NCI-H187 (cell line): ENCODE results near the gene ACACA.
A peak's percentile ranks its signal among the peaks of the same experiment; 100 is the strongest.

Experiments
- DNase-seq, 2 experiments: peaks; one replicate each; lab custom pipeline; 2025; lab: John Stamatoyannopoulos, UW

The ACACA gene

DNA sequence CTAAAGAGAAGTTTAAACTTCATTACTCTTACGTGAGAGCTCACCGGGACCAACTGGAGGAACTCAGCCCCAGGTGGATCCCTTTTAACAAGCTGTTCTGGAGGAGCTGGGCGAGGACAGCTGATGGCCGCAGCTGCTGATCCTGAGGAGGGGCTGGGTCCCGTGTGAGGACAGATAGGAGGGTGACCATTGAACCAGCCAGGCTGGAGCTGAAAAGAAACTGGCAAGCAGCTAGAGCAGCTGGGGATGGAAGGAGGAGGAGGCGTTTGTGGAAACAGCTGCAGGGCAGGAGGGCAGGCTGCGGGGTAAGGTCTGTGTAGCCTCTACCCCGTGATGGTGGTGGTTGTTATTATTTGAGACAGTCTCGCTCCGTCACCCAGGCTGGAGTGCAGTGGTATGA, 338.4 kb downstream of the ACACA start:
- DNase-seq: no peak

DNA sequence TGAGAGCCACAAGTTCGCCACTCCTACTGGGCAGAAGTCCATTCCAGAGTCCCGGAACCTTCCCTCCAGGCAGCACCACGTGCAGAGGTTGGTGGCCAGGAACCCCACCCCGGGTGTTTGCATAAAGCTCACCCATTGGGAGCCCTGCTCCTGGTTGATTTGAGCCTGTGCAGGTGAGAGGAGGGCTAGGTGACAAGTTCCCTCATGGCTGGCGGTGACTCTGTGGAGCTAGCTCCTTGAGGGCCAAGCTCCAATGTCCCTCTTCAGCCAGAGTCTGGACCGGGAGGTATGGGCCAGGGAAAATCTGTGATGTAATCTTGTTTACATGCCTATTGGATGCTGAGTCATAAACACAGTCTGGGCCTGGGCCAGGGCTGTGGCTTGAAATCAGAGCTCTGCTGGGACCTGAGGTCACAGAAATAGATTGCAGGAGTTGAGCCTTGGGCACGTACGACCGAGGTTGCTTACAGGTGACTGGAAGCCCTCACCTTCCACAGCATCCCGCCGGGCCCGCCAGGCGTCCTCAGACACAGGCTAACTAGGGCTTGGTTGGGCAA, 339.0 kb downstream of the ACACA start:
- DNase-seq: no peak

DNA sequence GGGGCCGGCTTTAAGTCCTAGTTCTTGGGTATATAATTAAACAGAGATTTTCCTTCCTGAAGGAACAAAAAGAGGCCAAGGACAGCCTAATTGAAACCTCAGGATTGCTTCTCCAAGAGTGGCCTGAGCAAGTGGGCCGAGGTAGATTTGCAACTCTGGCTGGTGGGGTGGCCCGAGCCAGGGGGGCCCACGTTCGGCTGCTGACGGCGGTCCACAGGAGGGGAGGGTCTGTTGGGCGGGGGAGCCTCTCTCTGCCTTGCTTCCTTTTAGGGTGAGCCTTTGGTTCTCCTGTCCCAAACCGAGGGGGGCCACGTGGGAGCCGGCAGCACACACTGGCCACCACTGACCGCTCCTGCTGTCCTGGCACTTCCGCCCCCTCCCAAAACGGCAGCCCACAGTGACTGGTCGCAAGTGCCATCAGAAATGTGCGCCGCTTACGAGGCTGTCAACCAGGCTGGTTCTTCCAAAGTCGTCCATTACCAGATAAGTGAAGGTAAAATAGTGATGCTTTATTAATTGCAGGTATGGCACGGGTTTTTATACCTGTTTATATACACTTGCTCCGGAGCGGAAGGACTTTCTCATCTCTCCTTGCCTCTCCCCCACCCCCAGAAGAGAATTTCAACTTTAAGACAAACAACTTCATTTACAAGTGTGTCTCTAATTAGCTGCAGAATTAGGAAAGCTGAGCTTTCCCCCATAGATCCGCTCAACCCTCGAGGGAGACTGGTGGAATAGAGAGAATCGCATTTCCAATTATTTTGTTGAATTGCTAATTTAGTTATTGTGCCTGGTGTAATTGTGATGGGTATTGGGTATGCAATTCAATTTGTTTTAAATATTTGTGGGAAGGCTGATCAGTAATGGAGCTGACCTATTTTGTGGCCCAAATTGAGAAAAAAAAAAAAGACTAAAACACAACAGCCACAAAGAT, 340.0 kb downstream of the ACACA start:
- DNase-seq: no peak

DNA sequence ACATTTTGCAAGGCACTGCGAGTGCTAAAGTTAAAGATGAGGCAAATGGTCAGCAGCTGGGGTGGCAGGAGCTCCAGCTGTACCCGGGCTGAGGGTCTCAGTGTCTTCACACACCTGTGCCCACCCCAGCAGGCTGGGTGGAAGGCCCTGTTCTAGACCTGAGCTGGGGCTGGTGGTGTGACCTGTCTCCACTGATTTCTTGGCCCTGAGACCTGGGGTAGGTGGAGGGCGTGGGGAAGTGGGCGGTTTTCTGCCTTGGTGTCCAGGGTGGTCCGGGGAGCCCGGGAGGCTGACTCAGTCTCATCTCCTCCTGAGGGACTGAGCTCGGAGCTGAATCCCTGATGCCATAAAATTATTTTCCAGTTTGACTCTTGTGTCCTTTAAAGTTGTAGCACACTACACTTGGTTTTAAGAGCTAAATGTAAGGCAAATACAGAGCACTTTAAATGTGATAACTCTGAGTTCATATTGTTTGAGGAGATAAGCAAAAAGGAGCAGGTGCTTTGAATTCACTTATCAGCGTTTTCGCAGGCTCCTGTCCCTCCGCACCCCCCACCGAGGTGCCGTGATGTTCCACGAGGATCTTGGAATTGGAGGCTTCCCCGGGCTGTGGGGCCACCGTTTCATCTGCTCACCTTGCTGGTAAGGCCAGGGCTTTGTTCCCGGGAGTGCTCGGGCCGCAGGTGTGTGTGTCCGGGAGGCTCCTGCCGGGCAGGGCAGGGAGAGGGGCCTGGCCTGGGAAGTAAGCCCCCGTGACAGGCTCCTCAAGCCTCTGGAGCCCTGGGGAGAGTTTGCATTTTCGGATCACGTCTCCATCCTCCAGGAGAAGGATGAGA, 340.9 kb downstream of the ACACA start:
- DNase-seq: no peak

DNA sequence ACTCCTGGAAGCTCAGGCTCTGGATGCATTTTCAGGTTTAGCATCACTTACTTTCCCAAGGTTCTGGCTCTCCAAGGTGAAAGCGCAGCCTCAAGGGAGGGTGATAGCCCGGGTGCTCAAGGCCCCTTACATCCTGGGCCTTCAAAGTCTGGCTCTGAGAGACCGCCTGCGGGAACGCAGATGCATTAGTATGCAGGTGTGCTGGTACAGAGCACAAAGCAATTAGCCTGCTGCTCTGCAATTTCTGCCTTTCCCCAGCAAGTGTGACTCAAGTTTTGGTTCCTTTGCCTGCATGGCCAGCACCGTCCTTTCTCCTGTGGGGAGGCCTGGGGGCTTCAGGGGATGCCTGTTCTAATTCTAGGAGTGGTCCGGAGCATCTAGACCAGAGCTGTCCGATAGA, 341.7 kb downstream of the ACACA start:
- DNase-seq: no peak

DNA sequence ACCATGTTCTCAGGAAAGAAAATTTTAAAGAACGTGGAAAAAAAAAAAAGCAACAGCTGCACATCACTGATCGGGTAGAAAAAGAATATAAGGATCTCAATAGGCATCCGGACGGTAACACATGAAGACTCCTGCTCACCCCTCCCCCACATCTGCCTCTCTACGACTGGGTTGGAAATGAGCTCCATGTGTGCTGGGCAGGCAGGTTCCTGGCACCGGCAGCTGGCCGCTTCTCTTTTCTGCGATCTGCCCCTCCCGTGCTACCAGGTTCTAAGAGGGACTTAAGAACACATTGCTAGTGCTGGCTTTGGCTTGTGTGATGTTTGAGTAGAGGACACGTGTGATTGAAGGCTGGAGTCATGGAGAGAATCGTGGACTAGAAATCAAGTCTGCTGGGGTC, 342.4 kb downstream of the ACACA start:
- no peak for DNase-seq

DNA sequence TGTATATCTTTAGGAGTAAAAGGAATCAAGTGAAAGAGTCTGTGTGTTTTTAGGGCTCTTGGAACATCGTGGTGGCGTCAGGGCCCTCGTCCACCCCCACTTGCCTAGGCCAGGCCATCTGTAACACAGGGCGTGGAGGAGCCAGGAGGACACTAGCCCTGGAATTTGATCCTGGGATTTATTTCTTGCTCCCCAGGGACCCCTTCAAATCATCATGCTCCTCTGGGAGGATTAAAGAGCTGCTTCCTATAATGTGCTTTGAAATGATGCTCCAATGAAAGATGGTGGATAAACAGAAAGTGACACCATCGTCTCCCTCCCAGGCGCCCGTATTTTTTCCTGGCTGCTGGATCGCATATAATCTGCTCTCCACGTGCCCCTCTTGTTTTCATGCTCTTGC, 344.6 kb downstream of the ACACA start:
- DNase-seq: peak in 1 of 2 experiments; percentile 31

DNA sequence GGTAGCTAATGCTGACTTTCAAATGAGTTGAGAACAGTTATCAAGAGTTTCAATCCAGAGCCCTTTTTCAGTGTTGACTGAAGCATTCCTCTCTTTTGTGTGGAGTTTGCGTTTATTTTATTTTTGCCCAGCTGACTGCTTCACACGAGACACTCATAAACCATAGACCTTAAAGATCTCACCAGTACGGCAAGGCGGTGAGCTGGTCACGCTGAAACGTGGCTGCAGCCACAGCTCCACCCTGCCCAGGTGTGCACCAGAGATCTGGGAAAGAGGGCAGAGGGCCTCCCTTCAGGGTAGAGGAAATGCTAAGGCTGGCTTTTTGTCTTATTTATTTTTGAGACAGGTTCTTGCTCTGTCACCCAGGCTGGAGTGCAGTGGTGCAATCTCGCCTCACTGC, 345.7 kb downstream of the ACACA start:
- DNase-seq: no peak

DNA sequence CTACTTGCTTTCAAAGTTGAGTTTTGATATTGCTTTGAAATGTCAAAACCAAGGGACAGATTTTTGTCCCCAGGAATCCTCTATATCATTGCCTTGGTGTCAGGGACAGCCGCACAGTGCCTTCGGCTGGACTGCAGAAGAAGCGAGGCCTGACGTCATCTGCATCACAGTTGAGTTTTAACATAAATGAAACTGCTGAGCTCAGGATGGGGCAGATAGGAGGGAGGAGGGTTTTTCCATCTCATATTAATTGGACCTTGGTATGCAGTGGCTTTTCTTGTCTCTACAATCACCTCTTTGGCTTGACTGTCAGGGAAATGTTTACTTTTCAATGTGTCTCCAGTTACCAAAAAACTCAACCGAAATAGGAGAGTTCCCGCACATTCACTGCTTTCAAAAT, 346.5 kb downstream of the ACACA start:
- DNase-seq: no peak

DNA sequence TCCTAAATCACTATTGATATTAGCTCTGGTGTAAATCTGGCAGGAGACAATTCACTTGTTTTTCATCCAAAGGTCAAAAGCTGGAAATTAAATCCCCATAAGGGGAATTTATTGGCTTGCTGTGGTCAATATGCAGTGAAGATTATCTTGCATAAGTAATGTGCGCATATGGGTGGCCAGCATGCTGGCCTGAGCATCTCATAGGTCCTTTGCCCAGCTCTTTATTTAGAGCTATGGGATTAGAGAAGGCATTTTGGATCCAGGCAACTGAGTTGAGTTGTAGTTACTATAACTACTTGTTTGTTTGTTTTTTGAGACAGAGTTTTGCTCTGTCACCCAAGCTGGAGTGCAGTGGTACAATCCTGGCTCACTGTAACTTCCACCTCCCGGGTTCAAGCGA, 347.1 kb downstream of the ACACA start:
- DNase-seq: no peak

DNA sequence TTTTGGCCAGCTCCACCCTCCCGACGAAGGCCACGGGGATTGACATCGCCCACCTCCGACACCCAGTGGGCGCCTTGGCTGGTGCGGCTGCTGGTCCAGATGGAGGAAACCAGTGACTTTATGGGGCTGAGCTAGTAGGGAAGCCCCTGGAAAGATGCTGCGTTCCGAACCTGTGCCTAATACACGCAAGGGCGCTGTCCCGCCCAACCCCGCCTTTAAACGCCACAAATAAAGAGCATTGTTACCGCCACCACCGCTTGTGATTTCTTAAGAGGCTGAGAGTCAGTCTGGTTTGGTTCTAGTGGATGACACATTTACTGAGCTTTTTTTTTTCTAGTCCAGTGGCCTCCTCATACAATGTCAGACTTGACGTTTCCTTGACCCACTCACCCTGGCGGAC, 350.0 kb downstream of the ACACA start:
- DNase-seq: no peak

DNA sequence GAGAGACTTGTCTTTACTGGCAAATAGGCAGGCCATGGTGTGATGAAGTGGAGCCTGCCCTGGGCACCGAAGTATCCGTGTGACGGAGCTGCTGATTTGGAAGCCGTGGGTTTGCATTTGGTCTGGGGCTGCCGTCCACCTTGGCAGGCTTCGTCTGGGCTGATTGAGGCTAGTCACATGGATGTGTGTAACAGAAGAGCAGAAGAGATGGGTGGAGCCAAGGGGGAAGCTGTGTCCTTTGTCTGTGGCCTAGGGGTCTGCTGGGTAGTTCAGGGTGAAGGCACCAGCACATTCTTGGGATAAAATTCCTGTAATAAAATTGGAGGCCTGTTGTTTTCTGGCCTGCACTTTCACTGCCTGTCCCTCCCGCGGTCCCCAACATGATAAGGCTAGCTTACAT, 351.7 kb downstream of the ACACA start:
- DNase-seq: no peak

DNA sequence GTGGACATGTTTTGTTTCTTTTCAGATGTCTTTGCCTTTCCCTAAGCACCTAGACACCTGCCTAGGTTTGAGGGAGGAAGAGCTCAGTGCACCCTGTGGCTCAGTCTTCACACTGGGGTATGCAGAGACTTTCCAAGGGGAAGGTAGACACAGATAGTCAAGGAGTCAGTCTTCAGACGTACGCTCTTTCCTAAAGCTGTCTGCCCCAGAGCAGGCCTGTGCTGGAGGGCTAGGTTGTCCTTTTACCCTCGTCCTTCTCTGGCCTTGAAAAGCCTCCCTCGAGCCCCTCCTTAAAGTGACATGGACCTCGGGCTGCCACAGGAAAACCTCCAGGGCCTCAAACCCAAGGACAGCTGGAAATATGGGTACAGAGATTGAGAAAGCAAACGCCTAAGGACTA, 354.2 kb downstream of the ACACA start:
- DNase-seq: no peak

DNA sequence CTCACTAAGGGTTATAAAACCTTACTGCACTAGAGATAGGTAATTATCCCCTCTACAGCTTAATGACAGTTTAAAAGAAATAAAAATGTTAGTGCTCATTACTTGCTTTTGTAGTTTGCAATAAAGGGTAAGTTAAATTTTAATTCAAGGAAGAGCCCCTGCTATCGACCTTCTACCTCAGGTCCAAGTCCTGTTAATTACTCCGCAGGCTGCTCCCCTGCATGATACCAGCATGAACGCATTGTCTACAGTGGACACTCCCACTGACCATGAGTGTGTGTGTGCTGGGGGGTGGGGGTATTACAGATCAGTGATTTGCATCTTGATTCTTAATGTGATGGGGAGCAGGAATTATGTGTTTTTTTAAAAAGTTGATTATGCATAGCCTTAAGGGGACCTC, 354.8 kb downstream of the ACACA start:
- no peak for DNase-seq

DNA sequence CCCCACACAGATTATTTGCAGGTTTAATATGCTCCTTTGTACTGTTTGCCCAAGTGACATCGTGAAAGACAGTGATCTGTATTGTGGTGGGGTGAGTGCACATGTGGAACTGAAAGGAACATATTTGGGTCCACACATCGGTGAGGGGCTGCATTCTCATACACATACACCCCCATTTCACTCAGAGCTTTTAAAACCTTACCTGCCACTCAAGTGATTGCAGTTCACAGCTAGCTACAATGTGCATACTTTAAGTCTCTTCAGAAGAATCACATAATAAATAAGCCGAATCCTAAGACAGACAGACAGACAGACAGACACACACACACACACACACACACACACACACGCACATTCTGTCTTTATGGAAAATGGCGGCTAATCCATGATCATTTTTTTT, 355.3 kb downstream of the ACACA start:
- DNase-seq: no peak

DNA sequence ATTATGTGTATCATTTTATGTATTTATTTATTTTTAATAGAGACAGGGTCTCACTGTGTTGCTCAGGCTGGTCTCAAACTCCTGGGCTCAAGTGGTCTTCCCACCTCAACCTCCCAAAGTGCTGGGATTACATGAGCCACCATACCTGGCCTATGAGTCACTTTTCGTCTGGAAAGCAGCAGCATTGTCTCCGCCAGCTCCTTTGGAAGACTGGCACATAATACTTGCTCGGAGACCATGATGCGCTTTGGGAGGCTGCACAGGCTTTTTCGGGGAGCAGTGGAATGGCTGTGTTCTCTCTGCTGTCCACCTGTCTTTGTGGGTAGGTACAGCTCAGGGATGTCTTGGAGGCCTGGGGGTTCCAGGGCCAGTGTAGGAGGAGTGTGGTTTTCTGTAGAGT, 355.7 kb downstream of the ACACA start:
- DNase-seq: no peak

DNA sequence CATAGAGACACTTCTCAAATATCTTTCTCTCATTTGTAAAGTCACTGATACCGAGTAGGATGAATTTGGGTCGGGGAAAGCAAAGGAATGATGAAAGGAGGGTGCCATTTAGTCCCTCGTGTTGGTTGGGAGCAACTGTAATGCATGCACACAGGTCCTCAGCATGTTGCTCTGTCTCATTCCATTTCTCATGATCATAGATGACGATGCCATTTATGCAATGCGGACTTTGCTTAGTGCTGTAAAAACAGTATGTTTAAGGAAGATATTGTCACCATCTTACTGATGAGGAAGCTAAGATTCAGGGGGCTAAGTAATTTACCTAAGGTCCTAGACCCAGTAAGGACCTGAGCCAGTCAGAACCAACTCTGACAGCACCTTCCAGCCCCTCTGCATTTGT, 357.8 kb downstream of the ACACA start:
- DNase-seq: no peak

DNA sequence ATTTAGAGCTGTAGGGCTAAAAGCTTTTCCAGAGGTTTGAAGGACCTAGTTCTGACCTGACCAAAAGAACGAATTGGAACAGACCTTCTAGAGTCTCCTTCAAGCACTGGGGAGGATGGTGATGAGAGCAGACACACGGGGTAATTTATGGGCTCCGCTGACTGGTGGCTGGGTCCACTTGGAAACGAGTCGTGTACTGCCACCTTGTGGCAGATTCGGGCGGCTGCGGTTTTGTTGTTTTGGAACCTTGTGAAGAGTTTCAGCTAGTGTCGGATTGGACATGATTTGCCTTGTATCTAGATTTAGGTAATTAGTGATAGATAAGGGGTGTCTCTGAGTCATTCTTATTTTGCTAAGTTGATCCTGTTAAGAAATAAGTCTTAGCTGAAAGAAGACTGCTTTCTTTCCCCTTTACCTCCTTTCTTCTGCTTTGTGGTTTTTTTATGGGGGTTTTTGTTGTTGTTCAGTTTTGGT, 359.0 kb downstream of the ACACA start:
- peak; percentile 45 to 55 for DNase-seq

DNA sequence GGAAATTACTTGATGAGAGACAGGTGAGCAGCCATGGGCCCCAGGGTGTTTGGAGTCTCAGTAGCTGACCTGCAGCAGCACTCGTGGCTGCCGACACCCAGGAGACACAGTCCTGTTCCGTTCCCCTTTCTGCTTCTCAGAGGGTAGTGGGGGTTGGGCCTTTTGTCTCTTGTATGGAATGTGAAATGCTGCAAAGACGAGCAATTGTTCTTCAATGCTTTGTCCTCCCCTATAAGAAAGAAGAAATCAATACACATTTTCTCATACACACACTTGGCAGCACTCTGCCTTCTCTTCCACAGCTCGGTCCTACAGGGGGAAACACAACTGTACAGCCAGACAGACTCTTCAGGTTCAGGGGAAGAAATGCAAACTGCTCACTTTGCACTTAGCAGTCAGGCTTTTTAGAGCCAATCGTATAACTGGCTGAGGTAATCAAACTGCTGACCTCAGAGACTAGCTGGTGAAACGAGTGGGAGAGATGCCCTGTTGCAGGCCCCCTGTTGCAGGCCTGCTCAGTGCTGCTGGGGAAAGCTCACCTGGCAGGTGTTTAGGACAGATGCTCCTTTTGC, 361.2 kb downstream of the ACACA start:
- no peak for DNase-seq

DNA sequence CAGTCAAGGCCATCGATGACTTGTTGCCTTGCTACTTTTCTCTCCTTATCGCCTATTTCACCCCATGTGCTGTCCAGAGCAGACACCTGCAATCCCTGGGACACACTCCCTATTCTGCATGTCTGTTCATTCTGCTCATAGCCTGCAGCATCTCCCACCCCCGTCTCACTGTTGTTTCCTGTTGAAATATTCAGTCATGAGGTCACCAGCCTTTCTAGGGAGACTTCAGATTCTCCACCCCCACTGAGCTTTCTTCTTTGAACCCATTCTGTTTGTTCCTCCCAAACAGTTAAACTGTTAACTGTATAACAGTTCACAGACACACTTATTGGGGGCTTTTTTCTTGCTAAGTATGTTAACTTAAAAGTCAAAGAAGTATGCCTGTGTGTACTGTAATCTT, 363.4 kb downstream of the ACACA start:
- DNase-seq: no peak

DNA sequence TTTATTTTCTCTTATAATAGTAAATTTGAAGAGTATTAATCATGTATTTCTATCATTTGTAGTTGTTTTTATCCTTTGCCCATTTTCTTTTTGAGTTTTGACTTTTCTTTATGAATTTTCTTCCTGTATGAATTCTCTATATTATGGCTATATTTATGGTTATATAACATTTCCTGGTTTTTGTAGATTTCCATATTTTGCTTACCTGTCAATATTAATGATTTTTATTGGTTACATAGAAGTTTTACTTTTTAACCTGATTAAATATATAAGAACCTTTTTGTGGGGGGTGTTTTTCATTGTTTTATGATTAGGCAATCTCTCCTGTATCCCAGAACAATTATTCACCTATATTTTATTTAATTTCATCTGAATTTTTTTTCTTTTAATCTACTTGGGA, 364.7 kb downstream of the ACACA start:
- DNase-seq: no peak

DNA sequence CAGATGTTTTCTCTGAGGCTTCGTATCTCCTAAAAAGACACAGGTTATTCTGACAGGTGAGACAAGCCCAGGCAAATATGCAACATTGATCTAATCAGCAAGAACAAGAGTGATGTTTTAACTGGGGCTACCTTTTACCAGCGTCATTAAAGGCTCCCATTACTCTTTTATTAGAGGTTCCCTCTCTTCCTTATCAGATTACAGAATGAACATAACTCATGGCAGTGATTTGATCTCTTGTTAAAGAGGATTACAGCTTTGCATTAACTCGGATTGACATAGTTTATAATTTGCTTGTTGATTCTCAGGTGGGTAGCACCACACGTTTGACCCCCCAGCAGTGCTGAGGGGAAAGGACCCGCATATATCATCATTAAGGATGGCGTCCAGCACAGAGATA, 367.4 kb downstream of the ACACA start:
- DNase-seq: no peak
